ENCODE results near the gene FAM163B. TPM values are rescaled to one million over a fixed set of nuclear protein-coding genes. Genes with fewer than 3 reads are reported as not detected.
"Not testable (repeated sequence)": the region's sequence is repeated elsewhere in the genome, so short reads cannot be mapped to it uniquely, and the experiment has no call there.

The FAM163B gene
- total RNA-seq, 2 donors from 2014 or later, result 1.2 TPM; not detected in 1

DNA sequence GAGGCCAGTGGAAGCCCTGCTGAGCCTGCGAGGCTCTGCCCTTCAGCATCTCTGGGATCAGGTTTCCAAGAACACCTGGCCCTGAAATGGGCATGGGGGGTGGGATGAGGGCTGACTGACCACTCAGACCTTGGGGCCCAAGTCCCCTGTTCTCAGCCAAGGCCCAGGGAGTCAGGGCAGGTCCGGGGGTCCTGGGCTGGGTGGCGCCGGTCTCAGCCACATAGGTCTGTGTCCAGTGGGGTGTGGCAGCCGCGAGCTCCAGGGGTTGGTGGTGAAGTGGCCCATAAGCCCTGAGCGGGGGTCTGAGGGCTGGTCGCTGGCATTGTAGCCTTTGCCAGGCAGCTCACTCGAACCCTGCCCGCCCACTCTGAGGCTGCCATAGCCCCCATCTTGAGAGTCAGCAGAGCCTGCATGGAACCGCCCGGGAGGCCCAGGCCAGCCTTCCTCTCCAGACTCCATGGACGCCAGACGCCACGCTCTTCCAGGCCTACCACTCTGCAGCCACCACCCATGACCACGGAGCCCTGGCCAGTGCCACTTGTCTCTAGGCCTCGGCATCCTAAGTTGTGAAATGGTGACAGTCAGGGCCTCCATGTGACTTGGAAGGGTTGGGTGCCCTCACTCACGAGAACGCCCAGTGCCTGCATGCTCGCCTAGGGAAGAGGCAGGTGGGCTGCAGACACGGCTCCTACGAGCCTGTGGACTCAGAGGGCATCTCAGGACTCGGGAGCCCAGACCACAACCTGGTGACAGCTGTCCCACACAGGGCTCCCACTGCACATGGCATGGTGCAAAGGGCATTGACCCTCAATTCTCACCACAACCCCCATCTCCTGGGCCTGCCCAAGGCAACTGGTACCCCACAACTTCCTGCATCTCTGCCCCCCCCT is 20.3 kb upstream of the FAM163B start:
- Histone ChIP-seq H3K4me3 (no peak overlapping the region), H3K9me3 (no peaks in the 10 kb centered on the region), H3K4me1 (no peaks in the 10 kb centered on the region), H3K36me3 (no peaks in the 10 kb centered on the region), H3K9ac (ENCODE audit: low read depth in 2 of 2, low read length in 2 of 2) (no peak overlapping the region), H3K27ac (no peak overlapping the region), H3K27me3 (no peaks in the 10 kb centered on the region)
- no peak for TF ChIP-seq CTCF (IDR thresholded peaks at IDR 0.05)
- DNase-seq, result no peak
- intact Hi-C loops (cut with DNase I), result no loop called here

DNA sequence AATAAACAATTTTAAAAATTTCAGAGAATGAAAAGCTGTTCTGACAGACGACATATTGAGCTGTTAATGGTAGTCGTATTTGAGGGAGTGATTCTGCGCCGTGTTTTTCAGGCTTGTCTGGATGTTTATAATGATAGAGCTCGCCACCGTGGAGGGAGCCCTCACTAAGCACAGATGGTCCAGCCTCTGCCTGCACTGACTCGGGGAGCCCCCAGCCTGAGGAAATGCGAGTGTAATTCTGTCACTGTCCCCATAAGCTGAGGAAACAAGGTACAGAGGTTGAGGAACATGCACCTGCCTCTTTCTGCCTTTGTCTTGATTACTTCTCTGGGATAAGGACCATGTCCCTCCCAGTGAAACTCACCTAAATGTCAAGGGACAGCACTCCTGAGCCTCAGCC is 19.6 kb upstream of the FAM163B start:
- no peak for TF ChIP-seq CTCF (IDR thresholded peaks at IDR 0.05)
- H3K4me3 ChIP-seq, result no peak overlapping the region
- H3K36me3 ChIP-seq, result no peaks in the 10 kb centered on the region
- no peak for DNase-seq
- H3K9me3 ChIP-seq, result no peaks in the 10 kb centered on the region
- H3K9ac ChIP-seq (ENCODE audit: low read depth in 2 of 2, low read length in 2 of 2), result no peak overlapping the region
- no peaks in the 10 kb centered on the region for H3K4me1 ChIP-seq
- intact Hi-C loops (cut with DNase I), result no loop called here
- H3K27me3 ChIP-seq, result no peaks in the 10 kb centered on the region
- H3K27ac ChIP-seq, result no peak overlapping the region

DNA sequence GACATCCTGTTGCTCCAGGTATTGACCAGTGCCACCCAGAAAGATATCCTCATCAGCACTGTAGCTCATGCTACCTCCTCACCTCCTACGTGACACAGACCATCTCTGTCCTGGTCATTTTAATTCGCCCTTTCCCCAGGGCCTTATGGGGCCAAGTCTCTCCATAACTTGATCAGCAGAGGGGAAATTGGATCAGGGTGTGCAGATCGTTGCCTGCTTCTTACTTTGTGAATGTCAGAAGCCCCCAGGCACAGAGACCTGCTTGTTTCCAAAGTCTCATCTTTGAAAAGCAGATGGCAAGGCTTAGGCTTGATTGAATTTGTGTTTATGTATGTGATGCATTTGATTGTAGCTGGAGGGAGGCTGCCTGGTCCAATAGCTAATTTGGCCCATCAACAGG is 18.2 kb upstream of the FAM163B start:
- no peak for TF ChIP-seq CTCF (IDR thresholded peaks at IDR 0.05)
- no peaks in the 10 kb centered on the region for H3K9me3 ChIP-seq
- no peak overlapping the region for H3K4me3 ChIP-seq
- DNase-seq, result no peak
- H3K36me3 ChIP-seq, result no peaks in the 10 kb centered on the region
- H3K27me3 ChIP-seq, result no peaks in the 10 kb centered on the region
- no peaks in the 10 kb centered on the region for H3K4me1 ChIP-seq
- intact Hi-C loops (cut with DNase I), result no loop called here
- H3K27ac ChIP-seq, result no peak overlapping the region
- no peak overlapping the region for H3K9ac ChIP-seq (ENCODE audit: low read depth in 2 of 2, low read length in 2 of 2)

- H3K27ac ChIP-seq; H3K9ac ChIP-seq (ENCODE audit: low read depth in 2 of 2, low read length in 2 of 2); H3K36me3 ChIP-seq; DNase-seq; H3K9me3 ChIP-seq; H3K4me3 ChIP-seq; H3K27me3 ChIP-seq; H3K4me1 ChIP-seq; intact Hi-C loops (cut with DNase I): not testable (repeated sequence)
These were observed 16.8 kb upstream of the FAM163B start for GRCh38 chr9:133626008-133626407.

GRCh38 chr9:133622555-133622954 is 13.4 kb upstream of the FAM163B start:
- no peak for TF ChIP-seq CTCF (IDR thresholded peaks at IDR 0.05)
- H3K27ac ChIP-seq, result no peak overlapping the region
- no peak overlapping the region for H3K4me3 ChIP-seq
- DNase-seq, result no peak
- intact Hi-C loops (cut with DNase I), result no loop called here
- no peak overlapping the region for H3K9ac ChIP-seq (ENCODE audit: low read depth in 2 of 2, low read length in 2 of 2)
- no peaks in the 10 kb centered on the region for H3K36me3 ChIP-seq
- H3K27me3 ChIP-seq, result no peaks in the 10 kb centered on the region
- H3K4me1 ChIP-seq, result no peaks in the 10 kb centered on the region
- no peaks in the 10 kb centered on the region for H3K9me3 ChIP-seq

DNA sequence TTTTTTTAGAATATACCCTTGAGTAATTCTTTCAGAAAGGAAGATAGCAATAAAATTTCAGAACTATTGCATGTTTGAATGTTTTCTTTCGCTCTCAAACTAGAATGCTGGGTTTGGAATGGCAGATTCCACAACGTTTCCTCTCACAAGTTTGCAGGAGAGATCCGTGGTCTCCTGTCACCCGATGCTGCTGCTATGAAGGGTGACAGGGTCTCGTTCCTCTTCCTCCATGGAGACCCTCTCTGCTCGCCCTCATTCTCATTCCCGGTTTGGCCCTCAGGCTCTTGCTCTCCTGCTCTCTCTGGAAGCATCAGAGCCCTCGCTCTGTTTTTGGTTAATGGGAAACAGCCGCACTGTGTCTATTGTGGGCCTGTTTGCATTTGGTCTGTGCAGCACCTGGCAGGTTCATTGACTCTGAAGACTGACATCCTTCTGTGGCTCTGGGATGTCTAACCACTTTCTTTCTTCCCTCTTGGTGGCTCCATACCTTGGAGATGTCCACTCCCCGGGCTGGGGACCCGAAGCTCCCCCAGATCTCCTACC is 12.6 kb upstream of the FAM163B start:
- Histone ChIP-seq H3K27ac (no peak overlapping the region), H3K36me3 (no peaks in the 10 kb centered on the region), H3K9me3 (no peaks in the 10 kb centered on the region), H3K4me3 (no peak overlapping the region), H3K4me1 (no peaks in the 10 kb centered on the region), H3K27me3 (no peaks in the 10 kb centered on the region), H3K9ac (ENCODE audit: low read depth in 2 of 2, low read length in 2 of 2) (no peak overlapping the region)
- intact Hi-C loops (cut with DNase I), result no loop called here
- TF ChIP-seq CTCF (IDR thresholded peaks at IDR 0.05), result no peak
- DNase-seq, result no peak
